Left renal pelvis (tissue), 4 donors: ENCODE results near the gene PLA2G4B. TPM values are rescaled to one million over a fixed set of nuclear protein-coding genes. Genes with fewer than 3 reads are reported as not detected.

ENCODE experiments used
- polyA plus RNA-seq, 4 donors: library from polyadenylated mRNA; unstranded; fragments of 120-200 nt; gene quantifications; one replicate each; pipeline ENCODE4 v1.2.1, GENCODE V29; 2013; ENCODE audit not compliant: insufficient read length in 4 of 4

The PLA2G4B gene
- polyA plus RNA-seq, 4 donors, result 8.5 to 21.3 (median 10.3) TPM

Other genes with a start within 250 kb of the PLA2G4B start
- 10 to 100 TPM; 26.8 to 37.2 (median 34.3) TPM for gene MGA, start 178.4 kb upstream of the PLA2G4B start, polyA plus RNA-seq
- gene MAPKBP1, start 64.4 kb upstream of the PLA2G4B start, polyA plus RNA-seq, result 10 to 100 TPM; 10.1 to 19.1 (median 14.0) TPM
- 10 to 100 TPM in 3 of 4 donors, 1 to 10 TPM in 1; 9.1 to 13.3 (median 12.4) TPM for gene JMJD7, start 10.8 kb upstream of the PLA2G4B start, polyA plus RNA-seq
- gene SPTBN5, start 55.2 kb downstream of the PLA2G4B start, polyA plus RNA-seq, result 1 to 10 TPM; 1.3 to 3.6 (median 2.6) TPM
- 10 to 100 TPM in 3 of 4 donors, 1 to 10 TPM in 1; 8.7 to 20.5 (median 16.4) TPM for gene EHD4, start 133.7 kb downstream of the PLA2G4B start, polyA plus RNA-seq
- gene PLA2G4E, start 182.2 kb downstream of the PLA2G4B start, polyA plus RNA-seq, result not detected